22Rv1 (cell line): Measurements from ENCODE around the gene RNASE1.

Experiments used
- H3K27ac ChIP-seq: fragments of 450-650 bp; 2 replicates; pipeline ENCODE4 v1.5.1; 2017
- ZFX ChIP-seq: fragments of 450-650 bp; IDR thresholded peaks from 2 replicates; pipeline ENCODE4 v1.6.1; 2017; ENCODE audit warnings: antibody characterized with exemption, borderline replicate concordance
- TF ChIP-seq, protein P1 (sequence below): fragments of 450-650 bp; IDR thresholded peaks from 2 replicates; pipeline ENCODE4 v1.5.1; 2017; ENCODE audit warnings: mild to moderate bottlenecking

Gene RNASE1

DNA sequence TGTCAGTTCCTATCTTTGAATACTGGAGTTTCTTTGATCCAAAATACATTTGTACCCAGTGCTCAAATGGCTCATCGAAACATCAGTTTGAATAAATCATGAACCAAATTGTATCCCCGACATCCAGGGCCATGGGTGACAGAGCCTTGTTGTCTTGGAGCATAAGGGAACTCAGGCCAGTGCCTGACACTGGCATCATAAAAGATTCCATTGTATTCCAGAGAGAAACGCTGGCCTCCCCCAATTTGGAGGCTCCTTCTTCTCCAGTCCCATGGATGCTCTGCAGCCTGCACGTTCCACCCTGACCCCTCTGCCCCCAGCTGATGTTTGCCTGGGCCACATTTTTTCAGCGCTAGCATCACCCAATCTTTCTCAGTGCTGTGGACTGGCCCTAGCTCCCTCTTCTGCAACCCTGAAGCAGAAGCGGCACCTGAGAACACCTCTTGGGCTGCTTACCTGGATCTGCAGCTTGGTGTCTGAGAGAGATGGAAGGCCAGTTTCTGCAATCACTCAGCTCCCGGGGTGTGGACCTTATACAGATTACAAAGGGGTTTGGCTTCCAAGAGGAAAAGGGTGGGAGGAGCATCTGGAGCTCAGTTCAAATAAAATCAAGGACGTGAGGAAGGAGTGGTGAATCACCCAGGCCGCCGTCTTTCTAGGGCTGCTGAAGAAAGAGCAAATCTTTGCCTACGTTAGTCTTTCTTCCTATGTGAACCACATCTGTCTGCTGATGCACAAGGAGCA is at the start of gene RNASE1:
TSS of gene RNASE1 (minus strand) at position 504 of the 744 bp plus-strand sequence. CDS start 776 bp downstream, outside the sequence.
- TF ChIP-seq ZFX, result no peak
- TF ChIP-seq, protein P1, sequence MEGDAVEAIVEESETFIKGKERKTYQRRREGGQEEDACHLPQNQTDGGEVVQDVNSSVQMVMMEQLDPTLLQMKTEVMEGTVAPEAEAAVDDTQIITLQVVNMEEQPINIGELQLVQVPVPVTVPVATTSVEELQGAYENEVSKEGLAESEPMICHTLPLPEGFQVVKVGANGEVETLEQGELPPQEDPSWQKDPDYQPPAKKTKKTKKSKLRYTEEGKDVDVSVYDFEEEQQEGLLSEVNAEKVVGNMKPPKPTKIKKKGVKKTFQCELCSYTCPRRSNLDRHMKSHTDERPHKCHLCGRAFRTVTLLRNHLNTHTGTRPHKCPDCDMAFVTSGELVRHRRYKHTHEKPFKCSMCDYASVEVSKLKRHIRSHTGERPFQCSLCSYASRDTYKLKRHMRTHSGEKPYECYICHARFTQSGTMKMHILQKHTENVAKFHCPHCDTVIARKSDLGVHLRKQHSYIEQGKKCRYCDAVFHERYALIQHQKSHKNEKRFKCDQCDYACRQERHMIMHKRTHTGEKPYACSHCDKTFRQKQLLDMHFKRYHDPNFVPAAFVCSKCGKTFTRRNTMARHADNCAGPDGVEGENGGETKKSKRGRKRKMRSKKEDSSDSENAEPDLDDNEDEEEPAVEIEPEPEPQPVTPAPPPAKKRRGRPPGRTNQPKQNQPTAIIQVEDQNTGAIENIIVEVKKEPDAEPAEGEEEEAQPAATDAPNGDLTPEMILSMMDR, result no peak
- H3K27ac ChIP-seq, result no peak within 1 kb of the TSS

DNA sequence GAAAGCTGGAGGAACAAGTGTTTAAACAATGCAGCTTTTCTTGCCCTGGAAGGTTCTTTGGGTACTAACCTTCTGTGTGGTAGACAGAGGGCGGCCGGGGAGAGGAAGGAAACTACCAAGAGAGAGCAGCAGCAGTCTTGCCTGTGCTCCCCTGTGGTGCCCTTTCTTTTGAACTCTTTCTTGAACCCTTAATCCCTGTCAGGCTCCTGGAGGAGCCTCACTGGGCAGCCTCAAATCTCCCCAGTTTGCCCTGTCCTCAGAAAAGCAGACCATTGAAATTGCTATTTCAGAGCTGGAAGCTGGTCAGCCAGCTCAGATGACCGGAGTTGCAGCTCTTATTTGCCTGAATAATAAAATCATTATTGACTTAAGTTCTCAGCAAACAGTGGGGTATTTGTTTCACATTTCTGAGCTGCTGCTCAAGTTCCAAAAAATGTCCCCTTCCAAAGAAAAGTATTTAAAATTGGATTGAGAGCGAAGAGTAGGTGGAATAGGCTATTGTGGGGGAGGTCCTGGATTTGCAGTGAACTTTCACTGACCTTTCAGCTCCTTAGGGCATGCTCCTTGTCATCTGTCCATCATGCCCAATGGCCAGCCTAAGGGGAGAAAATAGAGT is 46.4 kb upstream of the RNASE1 start:
- TF ChIP-seq ZFX, result no peak
- TF ChIP-seq, protein P1, result no peak
- peak overlapping the region; percentile 27; the same call in 1 of the 2 replicates for H3K27ac ChIP-seq

- 0 out of 2 replicates have a peak overlapping the region, but pooled peaks have one; percentile 27 for H3K27ac ChIP-seq
- TF ChIP-seq, protein P1, result no peak
- TF ChIP-seq ZFX, result no peak
These were observed 45.8 kb upstream of the RNASE1 start for GRCh38 chr14:20848316-20848954.

GRCh38 chr14:20846560-20846959 is 43.9 kb upstream of the RNASE1 start:
- TF ChIP-seq, protein P1, result no peak
- TF ChIP-seq ZFX, result no peak
- no peak overlapping the region for H3K27ac ChIP-seq

DNA sequence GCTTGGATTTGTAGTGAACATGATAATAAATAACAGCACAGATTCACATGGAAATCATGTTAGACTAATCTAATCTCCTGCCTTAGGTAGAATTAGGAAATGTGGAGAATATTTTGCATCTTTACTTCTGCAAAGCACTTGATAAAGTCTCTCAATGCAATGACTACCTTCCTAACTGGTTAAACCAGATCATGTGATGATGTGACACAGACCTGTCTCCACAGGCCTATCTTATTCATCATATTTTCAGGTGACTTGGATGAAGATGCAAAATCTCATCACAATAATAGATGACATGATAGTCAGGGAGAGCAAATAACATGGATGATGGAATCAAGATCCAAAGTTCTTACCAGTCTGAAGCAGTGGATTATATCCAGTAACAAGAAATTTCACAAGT is 38.5 kb upstream of the RNASE1 start:
- TF ChIP-seq, protein P1, result no peak
- TF ChIP-seq ZFX, result no peak

GRCh38 chr14:20837831-20838230 is 35.2 kb upstream of the RNASE1 start:
- TF ChIP-seq, protein P1, result no peak
- no peak for TF ChIP-seq ZFX
- H3K27ac ChIP-seq, result no peak overlapping the region

More for the DNA sequence above, 38.5 kb upstream of the RNASE1 start:
- no peak overlapping the region for H3K27ac ChIP-seq
